GM19463 (cell line): ENCODE measurements around the gene DBI.
A peak's percentile ranks its signal among the peaks of the same experiment; 100 is the strongest.
"Not testable (repeated sequence)": the region's sequence is repeated elsewhere in the genome, so short reads cannot be mapped to it uniquely, and the experiment has no call there.

Source experiments
- ATAC-seq: cut with Tn5 transposase; IDR thresholded peaks from one replicate; pipeline ENCODE4 v1.9.1; 2021; ENCODE audit warnings: mild to moderate bottlenecking, moderate library complexity; ENCODE audit not compliant: unreplicated experiment

The DBI gene

DNA sequence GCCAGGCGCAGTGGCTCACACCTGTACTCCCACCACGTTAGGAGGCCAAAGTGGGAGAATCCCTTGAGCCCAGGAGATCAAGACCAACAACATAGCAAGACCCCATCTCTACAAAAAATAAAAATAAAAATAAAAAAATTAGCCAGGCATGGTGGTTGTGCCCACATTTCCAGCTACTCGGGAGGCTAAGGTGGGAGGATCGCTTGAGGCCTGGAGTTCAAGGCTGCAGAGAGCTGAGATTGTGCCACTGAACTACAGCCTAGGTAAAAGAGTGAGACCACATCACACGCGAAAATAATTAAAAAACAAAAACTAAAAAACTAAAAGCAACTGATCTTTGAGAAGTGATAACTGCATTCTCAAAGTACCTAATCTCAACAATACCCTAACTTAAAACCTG is 2.0 kb upstream of the DBI start:
- ATAC-seq, result no peak

DNA sequence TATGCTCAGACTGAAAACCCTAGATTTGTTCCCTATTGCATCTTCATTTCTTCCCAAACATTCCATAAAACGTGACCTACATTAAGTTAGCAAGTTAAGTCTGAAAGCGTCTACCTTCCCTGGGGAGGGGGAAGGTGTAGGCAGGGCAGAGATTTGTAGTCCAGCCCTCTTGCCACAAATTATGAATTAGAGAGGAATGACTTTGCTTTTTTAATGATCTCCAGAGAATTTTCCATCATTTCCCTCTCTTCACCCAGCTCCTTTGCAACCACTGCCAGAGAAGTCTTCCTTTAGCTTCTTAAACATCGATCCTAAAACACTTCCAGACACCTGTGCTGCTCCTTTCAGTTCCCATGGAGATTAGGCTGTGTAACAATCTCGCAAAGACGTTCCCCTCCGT is 1.3 kb upstream of the DBI start:
- ATAC-seq, result no peak

DNA sequence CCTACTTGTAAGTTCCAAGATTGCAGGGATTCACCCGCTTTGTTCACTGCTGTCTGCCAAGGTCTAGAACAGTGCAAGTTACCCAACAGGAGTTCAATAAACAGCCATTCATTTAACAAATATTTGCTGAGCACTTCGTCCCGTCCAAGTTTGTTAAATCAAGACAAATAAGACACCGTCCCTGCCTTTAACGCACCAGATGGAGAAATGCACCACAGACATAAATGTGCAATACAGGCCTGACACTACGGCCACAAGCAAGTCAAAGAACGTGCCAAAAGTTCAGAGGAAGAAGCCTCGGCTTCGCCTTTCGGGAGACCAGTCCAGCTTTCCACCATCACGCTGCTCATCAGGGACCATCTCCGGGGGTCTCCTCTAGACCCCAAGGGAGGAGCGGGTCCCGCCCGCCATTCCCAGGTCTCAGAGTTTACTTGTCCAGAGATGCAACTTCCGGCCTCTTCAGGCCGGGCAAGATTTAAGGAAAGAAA is 572 bp upstream of the DBI start:
- ATAC-seq, result peak; percentile 0

DNA sequence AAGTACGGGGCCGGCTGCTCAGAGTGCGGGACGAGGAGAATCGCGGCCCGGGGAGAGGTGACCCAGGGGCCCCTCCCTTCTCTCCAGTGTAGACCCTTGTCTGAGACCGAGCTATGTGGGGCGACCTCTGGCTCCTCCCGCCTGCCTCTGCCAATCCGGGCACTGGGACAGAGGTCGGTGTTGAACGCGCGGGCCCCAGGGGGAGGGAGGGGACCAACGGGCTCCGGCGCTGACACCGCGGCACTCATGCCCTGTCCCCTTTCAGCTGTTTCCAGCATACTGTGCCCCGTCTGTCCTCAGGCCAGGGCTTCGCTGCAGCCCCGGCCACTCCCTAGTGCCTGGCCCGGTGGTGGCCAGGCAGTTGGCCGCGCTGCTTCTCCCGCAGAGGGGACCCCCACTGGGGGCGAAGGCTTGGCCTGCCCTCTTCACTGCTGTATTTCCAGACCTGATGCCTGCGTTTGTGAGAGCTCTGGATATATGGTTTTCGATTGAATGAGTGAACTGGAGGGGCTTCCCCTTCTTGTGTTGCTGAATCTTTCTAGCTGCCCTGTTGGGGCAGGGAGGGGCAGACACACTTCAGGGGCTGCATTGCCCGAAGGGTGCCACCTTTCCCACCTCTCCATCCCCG is 809 bp downstream of the DBI start:
- ATAC-seq, result peak; percentile 36

DNA sequence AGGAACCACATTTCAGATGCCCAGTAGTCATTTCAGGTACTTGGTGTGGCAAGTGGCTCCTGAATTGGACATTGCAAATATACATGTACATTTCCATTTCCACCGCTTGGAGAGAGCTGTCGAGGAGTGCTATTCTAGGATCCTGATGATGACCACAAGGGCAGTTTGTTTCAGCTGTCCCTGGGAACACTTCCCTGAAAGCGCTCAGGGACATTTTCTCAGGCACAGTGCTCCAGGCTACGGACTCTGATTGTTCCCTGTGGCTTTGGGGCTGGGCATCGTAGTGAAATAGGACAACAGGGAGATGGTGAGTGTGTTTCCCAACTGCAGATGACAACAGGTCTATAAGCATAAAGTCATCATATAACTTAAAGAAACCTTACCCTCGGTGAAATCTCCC is 3.1 kb downstream of the DBI start:
- no peak for ATAC-seq

DNA sequence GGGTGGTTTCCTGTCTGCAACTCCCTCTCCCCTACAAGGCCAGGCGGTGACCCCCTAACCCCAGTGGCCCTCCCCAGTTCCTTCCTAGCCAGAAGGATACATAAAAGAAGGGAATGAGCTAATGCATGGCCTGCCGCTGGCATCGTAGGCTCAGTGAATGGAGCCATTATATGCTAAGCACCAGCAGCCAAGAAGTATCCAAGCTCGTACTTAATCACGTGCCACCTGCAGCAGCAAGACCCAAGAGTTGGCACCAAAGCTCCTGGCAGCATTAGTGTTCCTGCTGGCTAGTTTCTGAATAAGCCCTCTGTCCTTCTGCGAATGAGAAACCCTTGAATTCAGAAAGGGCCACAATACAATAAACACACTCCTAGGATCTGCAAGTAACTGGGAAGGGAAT is 4.3 kb downstream of the DBI start:
- no peak for ATAC-seq

DNA sequence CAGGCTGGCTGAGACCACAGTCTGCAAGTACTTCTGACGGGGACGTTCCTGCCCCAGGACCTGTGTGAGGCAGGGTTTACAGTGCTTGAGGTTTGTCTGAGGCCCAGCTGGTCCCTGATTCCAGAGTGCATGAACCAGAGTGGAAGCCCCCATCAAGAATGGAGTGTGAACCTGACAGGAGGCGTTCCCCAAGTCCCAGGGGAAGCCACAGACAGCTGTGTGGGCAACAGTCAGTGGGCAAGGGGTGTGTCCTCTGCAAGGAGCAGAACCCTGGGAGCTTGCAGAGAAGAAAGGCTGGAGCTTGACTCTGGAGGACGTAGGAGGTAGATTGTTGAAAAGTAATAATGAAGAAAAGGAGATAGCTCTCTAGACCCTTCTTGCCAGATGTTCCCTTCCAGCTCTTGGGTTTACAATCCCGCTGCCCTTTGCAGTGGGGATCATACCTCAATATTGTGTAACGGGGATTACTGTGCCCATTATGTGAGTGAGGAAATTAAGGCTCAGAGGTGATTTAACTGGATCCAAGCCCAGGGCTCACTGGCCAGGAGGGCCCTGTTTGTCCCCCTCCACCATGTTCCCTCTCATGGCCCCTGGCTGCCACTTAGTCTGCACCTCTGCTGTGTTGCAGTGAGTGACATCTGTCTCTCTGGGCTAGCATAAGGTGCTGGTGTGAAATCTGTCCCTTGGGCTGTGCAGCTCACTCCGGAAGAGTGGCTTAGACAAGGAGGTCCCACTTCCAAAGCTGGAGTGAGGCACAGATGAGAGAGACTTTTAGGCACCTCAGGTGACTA is 6.2 kb downstream of the DBI start:
- no peak for ATAC-seq

DNA sequence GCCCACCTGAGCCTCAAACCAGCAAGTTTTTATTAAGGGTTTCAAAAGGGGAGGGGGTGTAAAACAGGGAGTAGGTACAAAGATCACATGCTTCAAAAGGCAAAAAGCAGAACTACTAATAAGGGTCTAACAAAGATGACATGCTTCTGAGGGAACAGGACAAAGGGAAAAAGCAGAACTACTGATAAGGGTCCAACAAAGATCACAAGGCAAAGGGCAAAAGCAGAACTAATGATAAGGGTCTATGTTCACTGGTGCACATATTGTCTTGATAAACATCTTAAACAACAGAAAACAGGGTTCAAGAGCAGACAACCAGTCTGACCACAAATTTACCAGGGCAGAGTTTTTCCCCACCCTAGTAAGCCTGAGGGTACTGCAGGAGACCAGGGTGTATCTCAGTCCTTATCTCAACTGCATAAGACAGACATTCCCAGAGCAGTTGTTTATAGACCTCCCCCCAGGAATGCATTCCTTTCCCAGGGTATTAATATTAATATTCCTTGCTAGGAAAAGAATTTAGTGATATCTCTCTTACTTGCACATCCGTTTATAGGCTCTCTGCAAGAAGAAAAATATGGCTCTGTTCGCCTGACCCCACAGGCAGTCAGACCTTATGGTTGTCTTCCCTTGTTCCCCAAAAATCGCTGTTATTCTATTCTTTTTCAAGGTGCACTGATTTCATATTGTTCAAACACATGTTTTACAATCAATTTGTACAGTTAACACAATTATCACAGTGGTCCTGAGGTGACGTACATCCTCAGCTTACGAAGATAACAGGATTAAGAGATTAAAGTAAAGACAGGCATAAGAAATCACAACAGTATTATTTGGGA is 7.3 kb downstream of the DBI start:
- ATAC-seq, result not testable (repeated sequence)

DNA sequence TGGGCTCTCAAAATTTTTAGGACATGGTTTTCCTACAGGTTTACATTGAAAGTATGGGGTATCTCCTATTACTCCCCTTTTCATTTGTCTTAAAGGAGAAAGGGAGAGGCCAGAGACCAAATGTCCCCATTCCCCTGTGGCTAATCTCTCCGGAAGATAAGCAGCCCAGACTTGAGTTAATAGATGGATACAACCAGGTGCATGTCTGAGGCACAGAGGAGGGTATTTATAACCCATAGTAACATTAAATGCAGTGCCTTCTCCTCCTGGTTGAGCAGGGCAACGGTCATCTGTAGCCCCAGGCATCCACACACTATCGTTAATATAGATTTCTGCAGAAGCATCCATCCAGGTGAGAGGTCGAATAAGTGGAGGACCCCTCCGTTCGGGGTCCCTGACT is 9.6 kb downstream of the DBI start:
- not testable (repeated sequence) for ATAC-seq

DNA sequence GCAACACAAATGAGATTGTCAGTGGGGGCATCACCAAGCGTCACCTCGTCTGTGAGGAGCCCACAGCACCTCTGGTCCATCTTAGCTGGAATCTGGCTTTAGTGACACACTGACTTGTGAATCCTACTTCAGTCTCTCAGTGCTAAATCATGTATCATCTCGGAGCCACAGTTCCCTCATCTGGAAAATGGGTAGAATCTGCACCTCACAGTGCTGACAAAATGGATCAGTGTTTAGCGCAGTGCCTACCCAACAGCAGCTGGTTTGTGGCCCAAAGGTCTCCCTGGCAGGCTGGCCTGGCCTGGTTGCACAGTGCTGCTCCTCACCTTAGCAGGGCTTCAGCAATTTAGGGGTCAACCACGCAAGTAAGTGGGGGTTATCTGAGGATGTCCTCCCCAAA is 10.0 kb downstream of the DBI start:
- ATAC-seq, result no peak

DNA sequence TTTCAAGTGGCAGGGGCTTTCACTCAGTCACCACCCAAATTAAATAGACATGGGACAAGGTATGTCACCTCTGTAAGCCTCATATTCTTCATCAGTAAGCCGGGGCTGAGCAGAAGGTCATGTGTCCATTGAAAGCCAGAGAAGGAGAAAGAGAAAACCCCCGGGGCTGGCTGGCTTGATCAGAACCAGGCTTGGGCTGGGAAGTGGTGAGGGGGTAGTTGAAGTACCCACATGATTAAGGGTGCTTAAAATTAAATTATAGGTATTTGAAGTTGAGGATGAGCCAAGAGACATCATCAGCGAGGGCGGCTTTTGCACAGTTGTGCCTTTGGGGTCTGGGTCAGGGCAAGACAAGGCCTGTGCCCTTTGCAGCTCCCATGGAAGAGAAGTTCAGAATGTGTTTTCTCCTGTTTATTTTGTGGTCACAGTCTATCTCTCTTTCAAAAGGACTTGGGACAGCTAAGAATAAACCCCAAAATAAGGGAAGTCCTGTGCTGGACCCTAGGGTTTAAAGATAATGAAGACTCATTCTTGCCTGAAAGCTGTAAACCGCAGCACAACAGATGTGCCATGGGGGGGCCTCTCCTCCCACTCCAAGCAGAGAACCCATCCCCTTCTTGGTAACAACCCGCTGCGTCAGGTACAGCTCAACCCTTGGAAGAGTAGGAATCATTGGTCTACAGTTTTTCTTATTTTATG is 10.7 kb downstream of the DBI start:
- no peak for ATAC-seq

DNA sequence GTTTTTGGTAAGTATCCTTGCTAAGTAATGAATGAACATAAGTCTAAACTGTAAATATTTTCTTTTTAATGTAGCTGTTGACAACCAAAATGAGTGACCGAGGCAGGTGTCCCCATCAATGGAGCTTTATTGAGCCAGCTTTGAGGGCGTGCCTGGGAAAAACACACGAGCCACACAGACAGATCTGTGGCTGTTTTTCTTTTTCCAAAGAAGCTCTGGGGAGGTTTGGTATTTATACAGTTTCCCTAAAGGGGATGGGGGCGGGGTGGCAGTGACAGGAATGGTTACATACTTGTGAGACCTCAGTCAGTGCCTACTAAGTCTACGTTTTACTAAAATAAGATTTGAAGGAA is 11.2 kb downstream of the DBI start:
- ATAC-seq, result no peak

DNA sequence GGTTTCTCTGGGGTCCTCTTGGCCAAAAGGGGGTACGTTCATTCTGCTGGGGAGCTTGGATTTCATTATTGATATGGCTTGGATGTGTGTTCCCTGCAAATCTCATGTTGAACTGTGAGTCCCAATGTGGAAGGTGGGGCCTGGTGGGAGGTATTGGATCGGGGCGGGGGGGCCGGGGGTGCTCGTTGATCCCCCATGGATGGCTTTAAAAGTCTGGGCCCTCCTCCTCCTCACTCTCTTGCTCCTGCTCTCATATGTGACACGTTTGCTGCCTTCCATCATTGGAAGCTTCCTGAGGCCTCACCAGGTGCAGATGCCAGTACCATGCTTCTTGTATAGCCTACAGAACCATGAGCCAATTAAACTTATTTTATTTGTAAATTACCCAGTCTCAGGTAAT is 11.8 kb downstream of the DBI start:
- no peak for ATAC-seq

DNA sequence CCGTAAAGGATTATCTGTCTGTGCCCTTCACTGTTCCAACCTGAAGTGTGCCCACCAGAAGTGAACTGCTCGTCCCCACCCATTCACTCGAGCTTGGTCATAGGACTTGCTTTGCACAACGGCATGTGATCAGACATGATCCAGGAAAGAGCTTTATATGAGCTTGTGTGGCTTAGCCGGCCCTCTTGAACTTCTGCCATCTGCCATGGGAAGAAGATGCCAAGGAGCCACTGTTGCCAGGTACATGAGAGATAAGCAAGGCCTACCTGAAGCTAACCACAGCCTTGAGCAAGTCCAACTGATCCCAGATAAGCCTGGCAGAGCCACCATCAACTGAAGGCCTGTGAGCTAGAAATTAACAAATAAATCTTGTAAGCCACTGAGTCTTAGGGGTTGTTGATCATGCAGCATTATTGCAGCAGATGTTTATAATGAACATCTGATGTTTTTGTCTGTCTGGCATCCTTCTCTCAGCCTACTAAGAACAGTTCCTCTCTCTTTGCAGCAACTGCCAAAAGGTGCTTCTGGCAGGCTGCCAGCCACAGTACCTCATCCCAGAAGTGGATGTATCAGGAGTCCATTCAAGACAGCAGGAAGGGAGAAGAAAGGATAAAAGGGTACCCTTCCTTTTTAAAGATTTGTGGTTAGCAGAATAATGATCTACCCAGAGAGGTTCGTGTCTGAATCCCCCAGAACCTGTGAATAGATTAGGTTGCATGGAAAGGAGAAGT is 16.8 kb downstream of the DBI start:
- ATAC-seq, result no peak

DNA sequence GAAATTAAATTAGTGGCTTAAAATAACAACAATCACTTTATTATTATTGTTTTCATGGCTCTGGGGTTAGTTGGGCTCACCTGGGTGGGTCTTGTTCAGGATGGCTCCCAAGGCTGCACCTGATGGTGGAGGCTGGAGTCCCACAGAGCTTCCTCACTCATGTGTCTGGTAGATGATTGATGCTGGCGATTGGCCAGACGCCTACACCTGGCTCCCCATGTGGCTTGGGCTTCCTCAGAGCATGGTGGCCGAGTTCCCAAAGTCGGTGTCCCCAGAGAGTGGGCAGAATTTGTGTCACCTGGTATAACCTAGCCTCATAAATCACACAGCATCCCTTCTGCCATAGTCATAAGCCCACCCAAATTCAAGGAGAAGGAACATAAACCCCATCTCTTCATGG is 18.2 kb downstream of the DBI start:
- ATAC-seq, result no peak

DNA sequence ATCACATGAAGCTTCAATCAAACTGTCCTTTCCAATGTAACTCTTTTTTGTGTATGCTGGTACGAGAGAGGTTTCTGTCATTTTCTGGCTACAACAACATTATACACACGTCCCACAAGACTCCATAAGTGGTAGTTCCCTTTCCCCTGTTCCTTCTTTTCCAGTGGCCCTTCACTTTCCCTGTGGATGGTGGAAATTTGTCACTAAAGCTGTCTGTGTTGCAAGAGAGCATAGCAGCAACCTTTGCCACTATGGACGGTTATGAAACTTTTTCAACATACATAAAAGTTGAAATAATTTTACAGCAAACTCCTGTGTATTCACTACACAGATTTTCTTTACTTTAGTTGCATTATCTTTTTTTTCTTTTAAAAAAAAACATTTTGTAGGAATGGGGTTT is 18.7 kb downstream of the DBI start:
- no peak for ATAC-seq

DNA sequence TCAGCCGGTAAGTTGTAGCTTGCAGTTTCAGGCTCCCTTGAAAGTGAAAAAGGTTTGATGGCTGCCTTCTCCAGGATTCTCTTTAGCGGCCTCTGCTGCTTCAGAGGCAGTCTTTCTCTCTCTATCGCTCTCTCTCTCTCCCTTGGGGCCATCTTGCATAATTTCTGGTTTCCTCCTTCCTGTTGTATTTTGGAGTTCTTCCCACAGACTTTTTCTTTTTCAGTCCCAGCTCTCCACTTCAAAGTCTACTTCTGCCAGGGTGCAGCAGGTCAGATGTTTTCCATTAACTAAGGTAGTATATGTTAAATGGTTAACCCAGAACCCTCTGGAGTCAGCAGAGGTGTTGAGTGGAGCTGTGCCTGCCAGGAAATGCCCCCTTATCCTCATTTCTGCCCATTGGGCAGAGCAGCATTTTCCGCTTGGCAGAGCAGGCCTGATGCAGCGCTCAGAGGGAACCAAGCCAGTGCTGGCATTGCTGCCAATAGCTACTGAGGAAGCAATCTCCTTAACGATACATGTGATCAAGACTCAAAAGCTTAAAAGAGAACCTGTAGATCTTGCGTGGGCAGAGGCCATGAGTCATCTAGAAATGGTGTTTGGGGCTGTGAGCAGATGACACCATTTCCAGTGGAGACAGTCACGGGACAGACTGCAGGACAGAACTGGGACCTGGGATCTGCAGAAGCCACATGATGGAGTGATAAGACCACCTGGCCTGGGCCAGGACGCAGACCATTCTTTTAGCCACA is 20.8 kb downstream of the DBI start:
- peak; percentile 78 for ATAC-seq

DNA sequence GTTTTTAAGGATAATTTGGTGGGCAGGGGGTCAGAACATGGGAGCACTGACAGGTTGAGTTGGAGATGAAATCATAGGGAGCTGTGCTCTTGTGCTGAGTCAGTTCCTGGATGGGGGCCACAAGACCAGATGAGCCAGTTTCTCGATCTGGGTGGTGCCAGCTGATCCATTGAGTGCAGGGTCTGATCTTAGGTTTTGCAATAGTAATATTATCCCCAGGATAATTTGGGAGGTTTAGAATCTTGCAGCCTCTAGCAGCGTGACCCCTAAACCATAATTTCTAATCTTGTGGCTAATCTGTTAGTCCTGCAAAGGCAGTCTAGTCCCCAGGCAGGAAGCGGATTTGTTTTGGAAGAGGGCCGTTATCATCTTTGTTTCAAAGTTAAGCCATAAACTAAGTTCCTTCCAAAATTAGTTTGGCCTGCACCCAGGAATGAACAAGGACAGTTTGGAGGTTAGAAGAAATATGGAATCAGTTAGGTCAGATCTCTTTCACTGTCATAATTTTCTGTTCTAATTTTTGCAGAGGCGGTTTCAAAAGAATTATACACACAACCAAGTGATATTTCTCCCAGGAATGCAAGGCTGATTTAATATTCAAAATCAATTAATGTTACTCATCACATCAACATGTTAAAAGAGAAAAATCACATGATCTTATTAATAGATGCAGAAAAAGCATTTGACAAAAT is 23.0 kb downstream of the DBI start:
- no peak for ATAC-seq
